Urothelium cell line (cell line): ENCODE data around the gene ZNF587B.
"Not testable (repeated sequence)": the region's sequence is repeated elsewhere in the genome, so short reads cannot be mapped to it uniquely, and the experiment has no call there.

Source experiments
- DNase-seq: peaks from one replicate; pipeline ENCODE4 v3.0.0; 2011; ENCODE audit warnings: low spot score, mixed read lengths
- FAIRE-seq: peaks from 2 replicates; lab custom pipeline; 2011; peaks lifted over from hg19 to GRCh38; lab: Jason Lieb, UNC

ZNF587B gene

GRCh38 chr19:57818378-57818777, 11.7 kb upstream of the ZNF587B start:
- no peak for DNase-seq
- FAIRE-seq, result no peak

- no peak for FAIRE-seq
- peak; percentile 90 for DNase-seq
Measured at GRCh38 chr19:57819475-57820148, 10.5 kb upstream of the ZNF587B start.

- DNase-seq (no peak), FAIRE-seq (no peak)
Measured at GRCh38 chr19:57820599-57820998, 9.5 kb upstream of the ZNF587B start.

- not testable (repeated sequence) for DNase-seq, FAIRE-seq
Measured at GRCh38 chr19:57821095-57821494, 9.0 kb upstream of the ZNF587B start.

- not testable (repeated sequence) for DNase-seq, FAIRE-seq
Measured at GRCh38 chr19:57821501-57821900, 8.6 kb upstream of the ZNF587B start.

- not testable (repeated sequence) for DNase-seq, FAIRE-seq
Measured at GRCh38 chr19:57823155-57823554, 6.9 kb upstream of the ZNF587B start.

GRCh38 chr19:57823608-57824007, 6.5 kb upstream of the ZNF587B start:
- not testable (repeated sequence) for FAIRE-seq, DNase-seq

- FAIRE-seq, result no peak
- no peak for DNase-seq
Measured at GRCh38 chr19:57825511-57825910, 4.6 kb upstream of the ZNF587B start.

GRCh38 chr19:57829316-57829715, 783 bp upstream of the ZNF587B start:
- FAIRE-seq, result no peak
- DNase-seq, result no peak

- not testable (repeated sequence) for FAIRE-seq, DNase-seq
Measured at GRCh38 chr19:57836991-57837390, 6.9 kb downstream of the ZNF587B start.

- FAIRE-seq, DNase-seq: not testable (repeated sequence)
Measured at GRCh38 chr19:57838622-57839191, 8.6 kb downstream of the ZNF587B start.

GRCh38 chr19:57841122-57841763, 11.1 kb downstream of the ZNF587B start:
- DNase-seq (no peak), FAIRE-seq (no peak)

GRCh38 chr19:57847164-57847563, 17.1 kb downstream of the ZNF587B start:
- FAIRE-seq, DNase-seq: not testable (repeated sequence)

- peak; percentile 9 for FAIRE-seq
- DNase-seq, result not testable (repeated sequence)
Measured at GRCh38 chr19:57849162-57849665, 19.1 kb downstream of the ZNF587B start.

- DNase-seq, result peak; percentile 79
- FAIRE-seq, result not testable (repeated sequence)
Measured at GRCh38 chr19:57849666-57850473, 19.8 kb downstream of the ZNF587B start, which contains the start of gene ZNF587. Gene ZNF587, plus strand, starts transcription at chr19:57849859. Its CDS starts 180 bp downstream, at chr19:57850039.

- no peak for FAIRE-seq
- DNase-seq, result peak; percentile 24
Measured at GRCh38 chr19:57850553-57851017, 20.5 kb downstream of the ZNF587B start.

GRCh38 chr19:57851812-57852603, 21.9 kb downstream of the ZNF587B start:
- DNase-seq, FAIRE-seq: not testable (repeated sequence)

GRCh38 chr19:57854117-57854516, 24.0 kb downstream of the ZNF587B start:
- FAIRE-seq, DNase-seq: not testable (repeated sequence)

GRCh38 chr19:57862351-57862750, 32.3 kb downstream of the ZNF587B start:
- not testable (repeated sequence) for DNase-seq, FAIRE-seq
